HL-60 (cell line): Measurements from ENCODE around the gene WDFY2.
A peak's percentile ranks its signal among the peaks of the same experiment; 100 is the strongest.

Source experiments
- DNase-seq, 2 experiments: peaks; one replicate each; pipeline ENCODE4 v3.0.0-alpha.2; 2010 to 2020; ENCODE audit warnings: low read depth in 1 of 2, low spot score in 1 of 2
- H3K27ac ChIP-seq: fragments of 250-450 bp; sonication (Bioruptor Pico); replicated peaks from 2 replicates; pipeline ENCODE4 v1.5.1; 2020; ENCODE audit warnings: mild to moderate bottlenecking, moderate library complexity
- H3K27me3 ChIP-seq: fragments of 250-450 bp; sonication (Bioruptor Pico); 2 replicates; pipeline ENCODE4 v1.5.1; 2021; ENCODE audit warnings: mild to moderate bottlenecking, moderate library complexity; ENCODE audit not compliant: insufficient read depth, poor library complexity, severe bottlenecking
- H3K4me3 ChIP-seq: replicated peaks from 2 replicates; pipeline ENCODE4 v1.5.1; 2011; ENCODE audit warnings: mild to moderate bottlenecking, control low read depth, low read length; ENCODE audit not compliant: insufficient read depth
- CTCF ChIP-seq: IDR thresholded peaks from one replicate; pipeline ENCODE4 v1.5.1; 2011; ENCODE audit warnings: low read length, control low read depth, inconsistent platforms; ENCODE audit not compliant: insufficient read depth
- GABPA ChIP-seq: IDR thresholded peaks from 2 replicates; pipeline ENCODE4 v1.6.1; 2012; ENCODE audit warnings: low read depth
- POLR2AphosphoS5 ChIP-seq: IDR thresholded peaks from 2 replicates; pipeline ENCODE4 v1.6.1; 2012; ENCODE audit warnings: low read depth
- REST ChIP-seq: IDR thresholded peaks from 2 replicates; pipeline ENCODE4 v1.6.1; 2012; ENCODE audit warnings: low read depth; ENCODE audit not compliant: insufficient replicate concordance
- SPI1 ChIP-seq: IDR thresholded peaks from 2 replicates; pipeline ENCODE4 v1.6.1; 2012; ENCODE audit warnings: low read depth, mild to moderate bottlenecking, borderline replicate concordance

Gene WDFY2

GRCh38 chr13:51729866-51730553 lies 145.7 kb downstream of the WDFY2 start:
- H3K4me3 ChIP-seq = no peak overlapping the region
- no peaks in the 10 kb centered on the region for H3K27me3 ChIP-seq
- no peak for TF ChIP-seq SPI1
- no peak for TF ChIP-seq POLR2AphosphoS5
- no peak overlapping the region for H3K27ac ChIP-seq
- no peak for DNase-seq

- Histone ChIP-seq H3K27ac (no peak overlapping the region), H3K4me3 (no peak overlapping the region), H3K27me3 (no peaks in the 10 kb centered on the region)
- no peak for TF ChIP-seq CTCF
- no peak for TF ChIP-seq POLR2AphosphoS5
- no peak for TF ChIP-seq REST
- TF ChIP-seq GABPA = no peak
- TF ChIP-seq SPI1 = no peak
- DNase-seq = no peak
Observed at GRCh38 chr13:51730927-51731326, 146.7 kb downstream of the WDFY2 start.

- Histone ChIP-seq H3K4me3 (no peak overlapping the region), H3K27me3 (no peaks in the 10 kb centered on the region), H3K27ac (no peak overlapping the region)
- TF ChIP-seq POLR2AphosphoS5 (no peak), SPI1 (no peak), GABPA (no peak), CTCF (no peak), REST (no peak)
- DNase-seq = no peak
Observed at GRCh38 chr13:51731759-51732158, 147.5 kb downstream of the WDFY2 start.

- peak overlapping the region; percentile 13; the same call in 1 of the 2 replicates for H3K27ac ChIP-seq
- no peaks in the 10 kb centered on the region for H3K27me3 ChIP-seq
- DNase-seq = peak in 1 of 2 experiments; percentile 80
Observed at GRCh38 chr13:51733374-51734298, 149.4 kb downstream of the WDFY2 start.

More at GRCh38 chr13:51733374-51734298, 149.4 kb downstream of the WDFY2 start:
- no peak overlapping the region for H3K4me3 ChIP-seq
- TF ChIP-seq GABPA (no peak), SPI1 (no peak), CTCF (no peak), POLR2AphosphoS5 (no peak), REST (no peak)
